Urinary bladder (tissue), 4 donors: Measurements from ENCODE around the gene MPHOSPH8. TPM values are rescaled to one million over a fixed set of nuclear protein-coding genes. Genes with fewer than 3 reads are reported as not detected.

Experiments used
- DNase-seq: peaks from one replicate; pipeline ENCODE4 v3.0.0-alpha.2; 2015; ENCODE audit errors: extremely low spot score
- H3K27ac ChIP-seq: one replicate; pipeline ENCODE4 v1.5.1; 2013; ENCODE audit warnings: low read depth, mild to moderate bottlenecking, moderate library complexity
- H3K36me3 ChIP-seq: one replicate; pipeline ENCODE4 v1.6.1; 2013; ENCODE audit warnings: mild to moderate bottlenecking, moderate library complexity; ENCODE audit not compliant: insufficient read depth
- H3K4me1 ChIP-seq: one replicate; pipeline ENCODE4 v1.6.1; 2013; ENCODE audit warnings: mild to moderate bottlenecking, moderate library complexity; ENCODE audit not compliant: insufficient read depth
- H3K4me3 ChIP-seq: one replicate; pipeline ENCODE4 v1.5.1; 2013; ENCODE audit warnings: low read depth, low read length
- WGBS: extraction: QIAGEN DNeasy Blood & Tissue Kit; methylation state at CpG from one replicate; pipeline ENCODE4 v1.1.7; 2013; 5-methylcytosine and 5-hydroxymethylcytosine counted together
- polyA plus RNA-seq: library from polyadenylated mRNA; stranded (reverse); fragments of 200-250 nt; gene quantifications from one replicate; pipeline ENCODE4 v1.2.3, GENCODE V29; 2013
- total RNA-seq: library from RNA; depleted of rRNA; stranded (reverse); fragments of >200 nt; gene quantifications from one replicate; pipeline ENCODE4 v1.2.3, GENCODE V29; 2014
- donor health status: healthy with polysubstance abuse.
- donor health status: healthy.

The MPHOSPH8 gene
- total and polyA plus RNA-seq, 2 donors: 30.8 to 34.3 TPM

- DNase-seq: no peak
- Histone ChIP-seq H3K4me3 (no peak overlapping the region), H3K27ac (no peak overlapping the region), H3K36me3 (peaks cover 3% of the 10 kb centered on the region), H3K4me1 (no peaks in the 10 kb centered on the region)
- WGBS: 34% methylated on average over 4 of the region's 4 CpGs
These were observed 24.6 kb downstream of the MPHOSPH8 start for GRCh38 chr13:19657872-19658591.

- peaks cover 5% of the 10 kb centered on the region for H3K36me3 ChIP-seq
- H3K4me3 ChIP-seq: no peak overlapping the region
- no peaks in the 10 kb centered on the region for H3K4me1 ChIP-seq
- H3K27ac ChIP-seq: no peak overlapping the region
- no peak for DNase-seq
These were observed 25.4 kb downstream of the MPHOSPH8 start for GRCh38 chr13:19658831-19659230.

DNA sequence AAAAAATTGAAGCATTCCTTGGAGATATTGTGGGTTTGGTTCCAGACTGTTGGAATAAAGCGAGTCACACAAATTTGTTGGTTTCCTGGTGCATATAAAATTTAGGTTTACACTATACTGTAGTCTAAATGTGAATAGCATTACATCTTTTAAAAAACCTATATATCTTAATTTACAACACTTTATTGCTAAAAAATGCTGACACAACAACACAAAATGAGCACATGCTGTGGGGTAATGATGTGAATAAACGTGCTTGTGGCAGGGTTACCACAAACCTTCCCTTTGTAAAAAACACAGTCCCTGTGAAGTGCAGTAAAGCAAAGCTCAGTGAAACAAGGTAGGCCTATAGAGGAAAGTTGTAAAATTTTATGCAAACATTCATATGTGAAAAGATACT is 27.7 kb downstream of the MPHOSPH8 start:
- DNase-seq: no peak
- no peaks in the 10 kb centered on the region for H3K4me1 ChIP-seq
- H3K27ac ChIP-seq: no peak overlapping the region
- H3K36me3 ChIP-seq: peaks cover 10% of the 10 kb centered on the region
- WGBS: 88% methylated on average over 2 of the region's 2 CpGs
- H3K4me3 ChIP-seq: no peak overlapping the region

GRCh38 chr13:19661561-19661960 is 28.1 kb downstream of the MPHOSPH8 start:
- Histone ChIP-seq H3K4me1 (no peaks in the 10 kb centered on the region), H3K27ac (no peak overlapping the region), H3K4me3 (no peak overlapping the region), H3K36me3 (peaks cover 10% of the 10 kb centered on the region)
- WGBS: 95% methylated on average over 15 of the region's 15 CpGs
- no peak for DNase-seq

DNA sequence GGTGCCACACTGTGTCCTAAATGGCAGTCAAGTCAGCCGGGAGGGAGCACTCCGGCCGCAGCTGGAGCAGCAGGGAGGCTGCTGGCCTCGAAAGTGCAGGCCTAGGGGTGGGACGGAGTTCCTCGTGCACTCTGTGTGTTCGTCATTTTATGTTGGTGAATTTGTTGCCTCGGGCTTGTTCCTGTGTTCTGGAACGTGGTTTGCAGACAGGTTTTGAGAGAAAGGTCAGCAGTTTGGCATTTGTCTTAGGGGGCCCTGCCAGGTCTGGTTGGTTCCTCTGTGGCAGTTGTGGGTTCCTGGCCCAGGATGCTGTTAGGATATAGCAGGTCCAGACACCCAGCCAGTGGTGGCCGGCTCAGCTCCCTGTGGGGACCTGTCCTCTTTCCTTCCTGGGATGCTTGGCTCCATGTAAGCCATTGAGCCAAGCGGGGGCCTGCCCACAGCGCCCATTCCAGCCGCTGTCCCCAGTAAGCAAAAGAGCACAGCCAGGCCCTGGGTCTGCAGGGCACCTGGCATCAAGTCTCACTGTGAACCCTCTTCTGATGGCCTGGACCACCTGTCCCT is 30.0 kb downstream of the MPHOSPH8 start:
- 90% methylated on average over 13 of the region's 13 CpGs for WGBS
- H3K4me3 ChIP-seq: no peak overlapping the region
- no peak for DNase-seq
- H3K27ac ChIP-seq: no peak overlapping the region
- H3K36me3 ChIP-seq: peaks cover 17% of the 10 kb centered on the region
- no peaks in the 10 kb centered on the region for H3K4me1 ChIP-seq

DNA sequence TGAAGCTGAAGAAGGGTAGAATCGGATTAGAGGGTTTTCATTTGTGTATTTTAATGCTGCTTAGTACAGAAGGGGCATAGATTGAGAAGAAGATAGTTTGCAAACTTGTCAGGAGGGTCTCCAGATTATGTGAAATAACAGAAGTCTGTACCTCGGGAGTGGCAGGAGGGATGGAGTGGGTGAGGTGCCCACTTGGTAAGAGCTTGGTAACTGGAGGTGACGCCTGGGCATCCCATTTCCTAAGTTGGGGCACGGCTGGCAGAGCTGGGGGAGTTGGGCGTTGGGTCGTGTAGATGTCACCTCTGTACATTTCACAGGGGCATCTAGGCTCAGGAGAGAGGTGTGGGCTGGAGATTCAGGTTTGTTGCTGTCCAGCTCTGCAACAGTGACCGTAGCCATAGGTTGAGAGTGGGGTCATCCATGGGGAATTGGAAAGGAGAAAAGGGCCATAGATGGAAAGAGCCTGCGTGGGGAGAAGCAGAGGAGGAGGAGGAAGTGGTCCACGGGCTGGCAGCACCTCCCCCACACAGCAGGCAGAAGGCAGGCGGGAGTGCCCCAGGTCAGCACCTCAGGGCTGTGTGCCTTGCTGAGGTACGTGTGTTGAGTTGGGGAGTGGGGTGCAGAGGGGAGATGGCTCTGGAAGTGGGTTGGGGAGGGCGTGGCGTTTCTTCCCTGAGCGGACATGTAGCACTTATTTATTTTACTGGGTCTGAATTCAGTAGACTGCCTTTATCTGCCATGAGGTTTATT is 31.2 kb downstream of the MPHOSPH8 start:
- H3K4me1 ChIP-seq: no peaks in the 10 kb centered on the region
- 87% methylated on average over 14 of the region's 14 CpGs for WGBS
- H3K4me3 ChIP-seq: no peak overlapping the region
- no peak overlapping the region for H3K27ac ChIP-seq
- H3K36me3 ChIP-seq: peaks cover 18% of the 10 kb centered on the region
- DNase-seq: no peak

GRCh38 chr13:19665427-19665859 is 32.0 kb downstream of the MPHOSPH8 start:
- Histone ChIP-seq H3K4me3 (no peak overlapping the region), H3K27ac (no peak overlapping the region), H3K4me1 (no peaks in the 10 kb centered on the region), H3K36me3 (peaks cover 18% of the 10 kb centered on the region)
- 79% methylated on average over 14 of the region's 14 CpGs for WGBS
- no peak for DNase-seq

DNA sequence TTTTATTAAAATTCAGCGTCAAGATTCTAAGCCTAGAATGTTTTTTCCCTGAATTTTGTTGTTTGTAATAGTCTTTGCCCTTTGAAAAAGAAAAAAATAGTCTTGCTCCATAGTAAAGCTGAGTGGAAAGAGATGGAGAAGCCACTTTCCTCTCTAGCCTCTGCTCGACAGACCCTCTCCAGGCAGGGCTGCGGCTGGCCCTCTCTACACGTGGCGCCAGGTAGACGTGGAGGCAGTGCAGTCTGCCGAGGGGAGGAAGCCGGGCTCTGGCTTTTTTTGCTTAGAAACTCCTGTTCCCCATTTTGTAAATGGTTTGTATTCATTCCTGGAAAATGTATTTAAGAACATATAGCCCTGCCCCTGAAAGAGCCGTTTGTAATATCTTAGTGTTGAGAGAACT is 35.3 kb downstream of the MPHOSPH8 start:
- no peaks in the 10 kb centered on the region for H3K4me1 ChIP-seq
- H3K36me3 ChIP-seq: peaks cover 14% of the 10 kb centered on the region
- no peak overlapping the region for H3K4me3 ChIP-seq
- H3K27ac ChIP-seq: no peak overlapping the region
- 89% methylated on average over 9 of the region's 9 CpGs for WGBS
- DNase-seq: no peak

- no peak for DNase-seq
- Histone ChIP-seq H3K4me1 (no peaks in the 10 kb centered on the region), H3K36me3 (peaks cover 15% of the 10 kb centered on the region), H3K27ac (no peak overlapping the region), H3K4me3 (no peak overlapping the region)
- WGBS: 65% methylated on average over 3 of the region's 3 CpGs
These were observed 36.7 kb downstream of the MPHOSPH8 start for GRCh38 chr13:19670147-19670546.

- Histone ChIP-seq H3K4me3 (no peak overlapping the region), H3K27ac (no peak overlapping the region), H3K4me1 (no peaks in the 10 kb centered on the region), H3K36me3 (peaks cover 7% of the 10 kb centered on the region)
- no peak for DNase-seq
- 66% methylated on average over 5 of the region's 5 CpGs for WGBS
These were observed 39.5 kb downstream of the MPHOSPH8 start for GRCh38 chr13:19672990-19673389.

DNA sequence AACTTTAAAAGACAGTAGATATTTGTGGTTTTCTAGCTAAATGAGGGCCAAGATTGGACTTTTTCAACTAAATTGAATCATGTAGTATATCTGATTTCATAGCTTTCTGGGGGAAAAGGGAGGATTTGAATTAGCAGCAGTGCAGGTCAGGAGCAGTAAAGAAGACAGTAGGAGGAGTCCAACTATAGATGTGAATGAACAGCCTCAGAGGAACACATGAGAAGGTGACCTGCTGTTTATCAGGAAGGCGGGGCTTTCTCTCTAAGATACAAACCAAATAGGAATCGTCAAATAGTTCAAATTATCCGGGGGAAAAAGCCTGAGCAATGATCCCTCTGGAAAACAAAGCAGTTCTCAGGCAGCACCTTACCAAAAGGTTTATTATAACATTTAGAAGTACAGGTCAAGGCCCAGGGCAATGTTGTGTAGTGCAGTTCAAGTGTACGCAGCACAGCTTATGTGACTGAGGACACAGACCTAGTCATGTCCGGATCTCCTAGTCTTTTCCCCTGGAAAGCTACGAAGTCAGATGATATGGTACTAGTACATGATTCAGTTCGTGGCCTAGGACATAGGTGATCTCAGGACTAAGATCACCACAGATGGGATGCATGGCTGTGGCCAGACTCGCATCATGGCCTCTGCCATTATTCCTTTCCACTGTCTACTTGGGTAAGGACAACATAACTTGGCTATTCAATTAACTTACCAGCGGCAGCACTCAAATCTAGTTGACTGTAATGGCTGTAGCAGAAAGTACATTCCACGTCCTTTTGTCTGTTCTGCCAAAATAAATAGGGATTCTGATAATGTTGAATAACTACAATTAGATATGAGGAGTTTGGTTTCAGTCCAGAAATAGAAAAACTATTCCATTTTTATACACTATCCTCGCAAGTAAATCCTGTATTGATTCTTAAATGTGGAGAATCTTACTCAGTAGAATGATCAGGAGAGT is 40.3 kb downstream of the MPHOSPH8 start:
- no peak for DNase-seq
- H3K27ac ChIP-seq: no peak overlapping the region
- WGBS: 88% methylated on average over 11 of the region's 11 CpGs
- no peak overlapping the region for H3K4me3 ChIP-seq
- H3K4me1 ChIP-seq: no peaks in the 10 kb centered on the region
- H3K36me3 ChIP-seq: peaks cover 7% of the 10 kb centered on the region

DNA sequence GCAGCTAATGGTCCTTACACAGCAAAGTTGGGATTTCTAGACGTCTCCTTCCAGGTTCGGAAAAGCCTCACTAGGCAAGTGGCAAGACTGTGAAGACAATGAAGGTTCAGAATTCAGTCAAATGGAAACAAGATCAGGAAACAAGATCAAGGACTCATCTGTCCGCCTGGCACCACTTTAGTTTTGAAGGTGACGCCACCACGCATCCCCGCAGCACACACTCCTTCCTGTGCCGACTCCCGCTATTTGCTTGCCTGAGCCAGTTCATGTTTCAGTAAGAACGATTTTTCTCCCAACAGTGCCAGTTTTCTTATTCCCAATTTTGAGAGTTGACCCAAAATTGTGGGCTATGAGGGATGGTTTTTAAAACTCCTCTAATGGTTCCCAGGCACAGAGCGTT is 41.4 kb downstream of the MPHOSPH8 start:
- Histone ChIP-seq H3K36me3 (peaks cover 6% of the 10 kb centered on the region), H3K4me1 (no peaks in the 10 kb centered on the region), H3K27ac (no peak overlapping the region), H3K4me3 (no peak overlapping the region)
- no peak for DNase-seq
- 94% methylated on average over 10 of the region's 10 CpGs for WGBS

- no peak overlapping the region for H3K27ac ChIP-seq
- H3K4me1 ChIP-seq: no peaks in the 10 kb centered on the region
- no peak overlapping the region for H3K4me3 ChIP-seq
- H3K36me3 ChIP-seq: peaks cover 6% of the 10 kb centered on the region
- WGBS: 91% methylated on average over 3 of the region's 3 CpGs
- no peak for DNase-seq
These were observed 42.7 kb downstream of the MPHOSPH8 start for GRCh38 chr13:19676168-19676567.
